Testis (tissue), 2 donors: ENCODE results near the gene TUBAL3.

Experiments
- CTCF ChIP-seq, 3 experiments: fragments of 450-650 bp in 2 of 3; fragments of 200-600 bp in 1 of 3; sonication (generic) in 1 of 3; IDR thresholded peaks; one replicate each; pipeline ENCODE4 v1.5.1; 2016 to 2019; ENCODE audit warnings: antibody characterized with exemption in 3 of 3, mild to moderate bottlenecking in 2 of 3, moderate library complexity in 1 of 3
- POLR2A ChIP-seq: fragments of 450-650 bp; IDR thresholded peaks from one replicate; pipeline ENCODE4 v1.6.1; 2017; ENCODE audit warnings: antibody characterized with exemption, mild to moderate bottlenecking, moderate library complexity

GRCh38 chr10:5355594-5356301, 48.9 kb downstream of the TUBAL3 start:
- TF ChIP-seq CTCF (IDR thresholded peaks at IDR 0.05) (no peak), POLR2A (no peak)
